Measurements from ENCODE around the gene MRS2.
"Not testable (repeated sequence)": the region's sequence is repeated elsewhere in the genome, so short reads cannot be mapped to it uniquely, and the experiment has no call there.

MRS2 gene

GRCh38 chr6:24402697-24403500 lies at the start of gene MRS2:
Gene MRS2, plus strand, starts transcription at chr6:24402936. Its CDS starts 111 bp downstream, at chr6:24403047.
- peak; percentile 91 for DNase-seq

GRCh38 chr6:24353861-24354260 lies 48.9 kb upstream of the MRS2 start:
- DNase-seq = no peak

GRCh38 chr6:24355393-24355792 lies 47.3 kb upstream of the MRS2 start:
- no peak for DNase-seq

GRCh38 chr6:24356310-24356973 lies 46.3 kb upstream of the MRS2 start:
- DNase-seq = no peak

GRCh38 chr6:24357336-24358218 lies 45.2 kb upstream of the MRS2 start, which contains the start of gene DCDC2:
Gene DCDC2, minus strand, starts transcription at chr6:24358059. Its CDS starts 309 bp downstream, at chr6:24357750.
- DNase-seq = peak; percentile 37

GRCh38 chr6:24358219-24358821 lies 44.4 kb upstream of the MRS2 start:
- DNase-seq = no peak

GRCh38 chr6:24359640-24360454 lies 42.9 kb upstream of the MRS2 start:
- peak; percentile 81 for DNase-seq

- not testable (repeated sequence) for DNase-seq
Observed at GRCh38 chr6:24362363-24362762, 40.4 kb upstream of the MRS2 start.

GRCh38 chr6:24365103-24365633 lies 37.6 kb upstream of the MRS2 start:
- not testable (repeated sequence) for DNase-seq

GRCh38 chr6:24374612-24375011 lies 28.1 kb upstream of the MRS2 start:
- DNase-seq = no peak

- DNase-seq = no peak
Observed at GRCh38 chr6:24376871-24377270, 25.9 kb upstream of the MRS2 start.

GRCh38 chr6:24378473-24379097 lies 24.2 kb upstream of the MRS2 start:
- no peak for DNase-seq

- no peak for DNase-seq
Observed at GRCh38 chr6:24381476-24382219, 21.1 kb upstream of the MRS2 start.

GRCh38 chr6:24382220-24382540 lies 20.6 kb upstream of the MRS2 start:
- no peak for DNase-seq

GRCh38 chr6:24382891-24383494 lies 19.7 kb upstream of the MRS2 start:
- not testable (repeated sequence) for DNase-seq

- DNase-seq = not testable (repeated sequence)
Observed at GRCh38 chr6:24384369-24385130, 18.2 kb upstream of the MRS2 start.

- DNase-seq = no peak
Observed at GRCh38 chr6:24385536-24386269, 17.0 kb upstream of the MRS2 start.

- no peak for DNase-seq
Observed at GRCh38 chr6:24387818-24388217, 14.9 kb upstream of the MRS2 start.
